ENCODE results near the gene DENND2A.
"Not testable (repeated sequence)": the region's sequence is repeated elsewhere in the genome, so short reads cannot be mapped to it uniquely, and the experiment has no call there.

The DENND2A gene

GRCh38 chr7:140552240-140552679 lies 88.4 kb downstream of the DENND2A start:
- DNase-seq (ENCODE audit: low read depth in 1 of 2, low spot score in 1 of 2): no peak

- DNase-seq (ENCODE audit: low read depth in 1 of 2, low spot score in 1 of 2): no peak
Measured at GRCh38 chr7:140551355-140552239, 89.0 kb downstream of the DENND2A start.

- no peak for DNase-seq (ENCODE audit: low read depth in 1 of 2, low spot score in 1 of 2)
Measured at GRCh38 chr7:140546947-140547346, 93.7 kb downstream of the DENND2A start.

- DNase-seq (ENCODE audit: low read depth in 1 of 2, low spot score in 1 of 2): no peak
Measured at GRCh38 chr7:140544388-140544826, 96.2 kb downstream of the DENND2A start.

- DNase-seq (ENCODE audit: low read depth in 1 of 2, low spot score in 1 of 2): no peak
Measured at GRCh38 chr7:140542228-140542603, 98.4 kb downstream of the DENND2A start.

- DNase-seq (ENCODE audit: low read depth in 1 of 2, low spot score in 1 of 2): no peak
Measured at GRCh38 chr7:140541513-140542227, 98.9 kb downstream of the DENND2A start.

GRCh38 chr7:140541176-140541512 lies 99.5 kb downstream of the DENND2A start:
- DNase-seq (ENCODE audit: low read depth in 1 of 2, low spot score in 1 of 2): no peak

- DNase-seq (ENCODE audit: low read depth in 1 of 2, low spot score in 1 of 2): no peak
Measured at GRCh38 chr7:140540136-140540777, 100.4 kb downstream of the DENND2A start.

- no peak for DNase-seq (ENCODE audit: low read depth in 1 of 2, low spot score in 1 of 2)
Measured at GRCh38 chr7:140539461-140539860, 101.2 kb downstream of the DENND2A start.

- DNase-seq (ENCODE audit: low read depth in 1 of 2, low spot score in 1 of 2): no peak
Measured at GRCh38 chr7:140537750-140538482, 102.7 kb downstream of the DENND2A start.

- DNase-seq (ENCODE audit: low read depth in 1 of 2, low spot score in 1 of 2): no peak
Measured at GRCh38 chr7:140534743-140535142, 105.9 kb downstream of the DENND2A start.

GRCh38 chr7:140533394-140533872 lies 107.2 kb downstream of the DENND2A start:
- no peak for DNase-seq (ENCODE audit: low read depth in 1 of 2, low spot score in 1 of 2)

- not testable (repeated sequence) for DNase-seq (ENCODE audit: low read depth in 1 of 2, low spot score in 1 of 2)
Measured at GRCh38 chr7:140529428-140529827, 111.2 kb downstream of the DENND2A start.

GRCh38 chr7:140526787-140527664 lies 113.6 kb downstream of the DENND2A start:
- DNase-seq (ENCODE audit: low read depth in 1 of 2, low spot score in 1 of 2): no peak

- no peak for DNase-seq (ENCODE audit: low read depth in 1 of 2, low spot score in 1 of 2)
Measured at GRCh38 chr7:140526214-140526613, 114.4 kb downstream of the DENND2A start.

- DNase-seq (ENCODE audit: low read depth in 1 of 2, low spot score in 1 of 2): no peak
Measured at GRCh38 chr7:140525743-140526142, 114.9 kb downstream of the DENND2A start.

- DNase-seq (ENCODE audit: low read depth in 1 of 2, low spot score in 1 of 2): no peak
Measured at GRCh38 chr7:140521421-140521820, 119.2 kb downstream of the DENND2A start.

- DNase-seq (ENCODE audit: low read depth in 1 of 2, low spot score in 1 of 2): no peak
Measured at GRCh38 chr7:140519007-140519399, 121.6 kb downstream of the DENND2A start.

GRCh38 chr7:140518370-140519006 lies 122.1 kb downstream of the DENND2A start:
- no peak for DNase-seq (ENCODE audit: low read depth in 1 of 2, low spot score in 1 of 2)
